Measurements from ENCODE around the gene TFF3.

Gene TFF3

GRCh38 chr21:42346866-42347600, 31.8 kb upstream of the TFF3 start:
- H3K4me3 ChIP-seq (replicated peaks; ENCODE audit: low read depth, low read length): no peak overlapping the region
- TF ChIP-seq, protein P1, sequence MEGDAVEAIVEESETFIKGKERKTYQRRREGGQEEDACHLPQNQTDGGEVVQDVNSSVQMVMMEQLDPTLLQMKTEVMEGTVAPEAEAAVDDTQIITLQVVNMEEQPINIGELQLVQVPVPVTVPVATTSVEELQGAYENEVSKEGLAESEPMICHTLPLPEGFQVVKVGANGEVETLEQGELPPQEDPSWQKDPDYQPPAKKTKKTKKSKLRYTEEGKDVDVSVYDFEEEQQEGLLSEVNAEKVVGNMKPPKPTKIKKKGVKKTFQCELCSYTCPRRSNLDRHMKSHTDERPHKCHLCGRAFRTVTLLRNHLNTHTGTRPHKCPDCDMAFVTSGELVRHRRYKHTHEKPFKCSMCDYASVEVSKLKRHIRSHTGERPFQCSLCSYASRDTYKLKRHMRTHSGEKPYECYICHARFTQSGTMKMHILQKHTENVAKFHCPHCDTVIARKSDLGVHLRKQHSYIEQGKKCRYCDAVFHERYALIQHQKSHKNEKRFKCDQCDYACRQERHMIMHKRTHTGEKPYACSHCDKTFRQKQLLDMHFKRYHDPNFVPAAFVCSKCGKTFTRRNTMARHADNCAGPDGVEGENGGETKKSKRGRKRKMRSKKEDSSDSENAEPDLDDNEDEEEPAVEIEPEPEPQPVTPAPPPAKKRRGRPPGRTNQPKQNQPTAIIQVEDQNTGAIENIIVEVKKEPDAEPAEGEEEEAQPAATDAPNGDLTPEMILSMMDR (IDR thresholded peaks at IDR 0.05; ENCODE audit: low read length, missing control alignments): no peak
- DNase-seq (ENCODE audit: low read depth): no peak

DNA sequence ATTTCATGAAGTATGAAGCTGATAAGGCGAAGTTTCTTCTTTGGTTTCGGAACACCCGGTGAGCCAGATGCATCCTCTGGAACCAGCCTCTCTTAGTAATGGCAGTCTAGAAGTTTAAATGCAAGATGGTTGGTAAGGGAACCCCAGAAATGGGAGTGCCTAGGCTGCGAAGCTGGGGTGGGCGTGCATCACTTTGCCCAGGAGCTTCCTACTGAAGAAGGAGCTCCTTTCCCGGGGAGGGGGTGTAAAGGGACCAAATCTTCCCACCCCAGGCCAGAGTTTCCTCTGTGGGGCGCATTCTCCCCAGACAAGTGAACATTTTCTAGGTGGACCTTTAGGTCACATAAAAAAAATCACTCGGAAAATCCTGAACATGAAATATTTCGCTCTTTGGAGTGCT, 31.2 kb upstream of the TFF3 start:
- TF ChIP-seq, protein P1 (IDR thresholded peaks at IDR 0.05; ENCODE audit: low read length, missing control alignments): no peak
- no peak overlapping the region for H3K4me3 ChIP-seq (replicated peaks; ENCODE audit: low read depth, low read length)
- no peak for DNase-seq (ENCODE audit: low read depth)

GRCh38 chr21:42344631-42345030, 29.4 kb upstream of the TFF3 start:
- no peak for DNase-seq (ENCODE audit: low read depth)
- TF ChIP-seq, protein P1 (IDR thresholded peaks at IDR 0.05; ENCODE audit: low read length, missing control alignments): no peak
- H3K4me3 ChIP-seq (replicated peaks; ENCODE audit: low read depth, low read length): no peak overlapping the region

DNA sequence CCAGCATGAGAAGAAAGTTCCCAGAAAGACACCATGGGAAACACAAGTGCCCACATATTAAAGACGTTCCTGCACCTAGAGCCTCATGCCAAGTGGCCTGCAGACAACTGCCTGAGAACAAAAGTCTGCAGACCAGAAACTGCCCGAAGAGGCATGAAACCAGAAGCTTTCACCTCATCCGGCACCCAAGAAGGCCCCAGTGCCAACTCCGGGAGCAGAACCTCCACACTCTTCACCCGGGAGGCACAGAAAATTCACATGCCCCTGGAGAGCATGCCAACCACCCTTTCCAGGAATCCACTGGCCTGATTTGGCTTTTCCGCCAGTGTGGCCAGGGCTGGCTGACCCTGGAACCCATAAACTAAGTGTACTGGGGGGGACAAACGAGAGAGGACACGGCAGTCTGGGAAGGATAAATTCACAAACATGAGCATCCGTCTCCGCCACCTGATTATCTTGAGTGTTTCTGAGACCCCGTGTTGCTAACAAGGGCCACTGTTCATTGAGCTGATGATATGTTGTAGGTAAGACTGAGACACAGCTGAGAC, 28.8 kb upstream of the TFF3 start:
- no peak for DNase-seq (ENCODE audit: low read depth)
- TF ChIP-seq, protein P1 (IDR thresholded peaks at IDR 0.05; ENCODE audit: low read length, missing control alignments): no peak
- H3K4me3 ChIP-seq (replicated peaks; ENCODE audit: low read depth, low read length): no peak overlapping the region

DNA sequence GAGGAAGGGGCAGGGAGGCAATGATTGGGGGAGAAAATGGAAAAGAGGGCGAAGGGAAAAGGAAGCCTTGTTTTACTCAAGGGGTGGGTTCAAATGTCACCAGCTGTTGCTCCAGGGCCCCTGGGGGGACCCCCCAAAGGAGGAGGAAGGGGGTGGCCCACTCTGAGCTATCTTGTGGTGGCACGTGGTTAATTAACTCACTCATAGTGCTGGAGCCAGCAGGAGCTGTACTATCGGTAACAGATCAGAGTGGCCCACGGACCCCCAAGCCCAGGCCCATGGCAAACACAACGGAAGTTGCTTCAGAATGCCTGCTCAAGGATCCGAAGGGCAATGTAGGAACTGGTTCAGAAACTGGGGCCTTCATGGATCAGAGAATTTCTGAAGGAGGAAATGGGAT, 28.3 kb upstream of the TFF3 start:
- no peak for DNase-seq (ENCODE audit: low read depth)
- no peak overlapping the region for H3K4me3 ChIP-seq (replicated peaks; ENCODE audit: low read depth, low read length)
- TF ChIP-seq, protein P1 (IDR thresholded peaks at IDR 0.05; ENCODE audit: low read length, missing control alignments): no peak

GRCh38 chr21:42343101-42343500, 27.9 kb upstream of the TFF3 start:
- DNase-seq (ENCODE audit: low read depth): no peak
- H3K4me3 ChIP-seq (replicated peaks; ENCODE audit: low read depth, low read length): no peak overlapping the region
- TF ChIP-seq, protein P1 (IDR thresholded peaks at IDR 0.05; ENCODE audit: low read length, missing control alignments): no peak
